ENCODE results near the gene FOXN3. TPM values are rescaled to one million over a fixed set of nuclear protein-coding genes. Genes with fewer than 3 reads are reported as not detected.

The FOXN3 gene
- total and polyA plus RNA-seq, 2 donors (not counting 3 experiments of a cell fraction or from before 2014, with no cell fraction given), result 16.9 to 41.8 TPM

GRCh38 chr14:89162586-89162985 lies 254.4 kb downstream of the FOXN3 start:
- intact Hi-C loops (cut with micrococcal nuclease), result no loop called here
- CTCF ChIA-PET, result no interaction called here
- no peak for FAIRE-seq

More at GRCh38 chr14:89162586-89162985, 254.4 kb downstream of the FOXN3 start:
- dilution Hi-C loops (cut with MboI; ENCODE audit: extremely low pct_ligation_motif_present, low sequenced_read_pairs), result no loop called here
- Histone ChIP-seq H3K9ac (replicated peaks; ENCODE audit: extremely low read depth, insufficient read depth, low read length) (no peak overlapping the region), H3K27me3 (ENCODE audit: control insufficient read depth in 2 of 2, insufficient read depth in 2 of 2, low read length in 2 of 2) (no peaks in the 10 kb centered on the region), H3K36me3 (ENCODE audit: control insufficient read depth in 2 of 2, extremely low read depth in 1 of 2, insufficient read depth in 2 of 2, low read length in 2 of 2) (peaks cover 2 to 9% of the 10 kb centered on the region in 2 experiments), H4K20me1 (replicated peaks; ENCODE audit: control insufficient read depth, extremely low read depth, insufficient read depth, low read length) (no peaks in the 10 kb centered on the region), H3K79me2 (ENCODE audit: control insufficient read depth, insufficient read depth, low read length) (no peaks in the 10 kb centered on the region), H3K9me3 (replicated peaks; ENCODE audit: control insufficient read depth, insufficient read depth, low read length) (no peaks in the 10 kb centered on the region), H3K4me1 (ENCODE audit: control insufficient read depth, extremely low read depth, insufficient read depth, low read length) (peaks cover 12% of the 10 kb centered on the region), H3K4me3 (replicated peaks in 1 of 3; ENCODE audit: insufficient read depth in 1 of 3, low read depth in 1 of 3, low read length in 3 of 3) (no peak overlapping the region), H3K4me2 (ENCODE audit: insufficient read depth, low read length) (no peak overlapping the region), H3K9me1 (replicated peaks; ENCODE audit: control insufficient read depth, extremely low read depth, insufficient read depth, low read length) (no peaks in the 10 kb centered on the region), H2AFZ (ENCODE audit: low read depth, low read length) (no peak overlapping the region), H3K27ac (ENCODE audit: insufficient read depth, low read depth, low read length) (no peak overlapping the region)
- POLR2A ChIA-PET, result no interaction called here
- no peak for TF ChIP-seq CTCF (IDR thresholded peaks at IDR 0.05; ENCODE audit: extremely low read depth in 1 of 2, insufficient read depth in 1 of 2, low read depth in 1 of 2, low read length in 2 of 2)
- TF ChIP-seq EZH2 (IDR thresholded peaks at IDR 0.05; ENCODE audit: borderline replicate concordance, low read depth, low read length, severe bottlenecking), result no peak
- no peak for TF ChIP-seq JUN (IDR thresholded peaks at IDR 0.05; ENCODE audit: borderline replicate concordance, insufficient read depth, insufficient read length, low read depth)
- TF ChIP-seq GATA2 (IDR thresholded peaks at IDR 0.05; ENCODE audit: insufficient read depth, insufficient read length, low read depth, low read length), result no peak
- TF ChIP-seq POLR2A (IDR thresholded peaks at IDR 0.05; ENCODE audit: low read depth, low read length), result no peak
- TF ChIP-seq FOS (IDR thresholded peaks at IDR 0.05; ENCODE audit: borderline replicate concordance, insufficient read depth, low read length), result no peak
- TF ChIP-seq POLR2AphosphoS5 (IDR thresholded peaks at IDR 0.05; ENCODE audit: insufficient read depth, low read depth, low read length), result no peak
- TF ChIP-seq, protein P1, sequence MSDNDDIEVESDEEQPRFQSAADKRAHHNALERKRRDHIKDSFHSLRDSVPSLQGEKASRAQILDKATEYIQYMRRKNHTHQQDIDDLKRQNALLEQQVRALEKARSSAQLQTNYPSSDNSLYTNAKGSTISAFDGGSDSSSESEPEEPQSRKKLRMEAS (IDR thresholded peaks at IDR 0.05; ENCODE audit: insufficient read depth, insufficient read length), result no peak
- TF ChIP-seq MYC (IDR thresholded peaks at IDR 0.05; ENCODE audit: low read depth, low read length), result no peak
- no TSS peak for BruUV-seq (replicated peaks)
- no peak for DNase-seq (ENCODE audit: low read depth, low spot score)
